ENCODE results near the gene CD27.
"Not testable (repeated sequence)": the region's sequence is repeated elsewhere in the genome, so short reads cannot be mapped to it uniquely, and the experiment has no call there.

Gene CD27

DNA sequence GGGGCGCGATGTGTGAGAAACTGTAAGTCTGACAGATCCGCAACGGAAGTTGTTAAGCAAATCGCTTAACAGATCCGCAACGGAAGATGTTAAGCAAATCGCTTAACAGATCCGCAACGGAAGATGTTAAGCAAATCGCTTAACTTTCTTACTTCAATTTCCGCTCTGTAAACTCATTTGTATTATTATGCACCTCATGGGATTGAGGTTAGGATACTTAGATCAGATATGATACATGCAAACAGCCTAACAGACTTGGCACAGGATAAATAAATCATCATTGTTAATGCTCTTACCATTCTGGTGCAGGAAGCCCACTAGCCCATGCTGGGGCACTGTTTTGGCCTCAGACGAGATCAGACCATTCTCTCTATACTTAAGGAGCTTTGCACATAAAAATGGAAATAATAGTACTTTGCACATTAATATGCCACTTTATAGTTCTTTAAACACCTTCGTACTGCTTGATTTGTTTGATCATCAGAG lies 49.5 kb downstream of the CD27 start:
- no peak for DNase-seq (ENCODE audit: extremely low spot score)
- ChIA-PET POLR2A (interaction anchor here (0.9 kb wide), 1 partner anchor 24 kb away, joined by 4 read pairs; the partner anchor contains the start of gene VAMP1), CTCF (interaction anchor here (0.7 to 2.4 kb wide), 7 partner anchors 12 to 70 kb away, joined by 4 to 6 read pairs (median 4); no protein-coding TSS in a partner anchor)
- TF ChIP-seq, protein P1, sequence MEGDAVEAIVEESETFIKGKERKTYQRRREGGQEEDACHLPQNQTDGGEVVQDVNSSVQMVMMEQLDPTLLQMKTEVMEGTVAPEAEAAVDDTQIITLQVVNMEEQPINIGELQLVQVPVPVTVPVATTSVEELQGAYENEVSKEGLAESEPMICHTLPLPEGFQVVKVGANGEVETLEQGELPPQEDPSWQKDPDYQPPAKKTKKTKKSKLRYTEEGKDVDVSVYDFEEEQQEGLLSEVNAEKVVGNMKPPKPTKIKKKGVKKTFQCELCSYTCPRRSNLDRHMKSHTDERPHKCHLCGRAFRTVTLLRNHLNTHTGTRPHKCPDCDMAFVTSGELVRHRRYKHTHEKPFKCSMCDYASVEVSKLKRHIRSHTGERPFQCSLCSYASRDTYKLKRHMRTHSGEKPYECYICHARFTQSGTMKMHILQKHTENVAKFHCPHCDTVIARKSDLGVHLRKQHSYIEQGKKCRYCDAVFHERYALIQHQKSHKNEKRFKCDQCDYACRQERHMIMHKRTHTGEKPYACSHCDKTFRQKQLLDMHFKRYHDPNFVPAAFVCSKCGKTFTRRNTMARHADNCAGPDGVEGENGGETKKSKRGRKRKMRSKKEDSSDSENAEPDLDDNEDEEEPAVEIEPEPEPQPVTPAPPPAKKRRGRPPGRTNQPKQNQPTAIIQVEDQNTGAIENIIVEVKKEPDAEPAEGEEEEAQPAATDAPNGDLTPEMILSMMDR (IDR thresholded peaks at IDR 0.05; ENCODE audit: control extremely low read depth, extremely low read depth, low read depth, missing control alignments), result no peak

DNA sequence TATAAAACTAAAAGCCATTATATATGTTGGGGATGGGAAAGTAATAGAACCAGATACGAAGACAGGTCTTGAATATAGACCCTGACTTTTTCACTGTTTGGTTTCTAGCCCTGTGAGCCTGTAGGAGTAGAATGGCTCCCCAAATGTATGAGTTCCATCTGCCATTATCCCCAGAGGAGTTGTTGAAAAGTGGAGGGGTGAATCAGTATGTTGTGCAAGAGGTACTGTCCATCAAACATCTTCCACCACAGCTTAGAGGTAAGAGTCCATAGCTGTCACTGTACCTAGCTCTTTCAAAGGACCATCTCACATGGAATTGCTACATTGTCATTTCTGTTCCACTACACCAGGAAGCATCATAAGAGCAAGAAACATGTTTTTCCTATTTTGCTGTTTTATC lies 50.2 kb downstream of the CD27 start:
- POLR2A ChIA-PET, result interaction anchor here (0.9 to 1.1 kb wide), 3 partner anchors 24 to 39 kb away, joined by 3 to 6 read pairs (median 4); partner anchors contain the start of gene VAMP1

DNA sequence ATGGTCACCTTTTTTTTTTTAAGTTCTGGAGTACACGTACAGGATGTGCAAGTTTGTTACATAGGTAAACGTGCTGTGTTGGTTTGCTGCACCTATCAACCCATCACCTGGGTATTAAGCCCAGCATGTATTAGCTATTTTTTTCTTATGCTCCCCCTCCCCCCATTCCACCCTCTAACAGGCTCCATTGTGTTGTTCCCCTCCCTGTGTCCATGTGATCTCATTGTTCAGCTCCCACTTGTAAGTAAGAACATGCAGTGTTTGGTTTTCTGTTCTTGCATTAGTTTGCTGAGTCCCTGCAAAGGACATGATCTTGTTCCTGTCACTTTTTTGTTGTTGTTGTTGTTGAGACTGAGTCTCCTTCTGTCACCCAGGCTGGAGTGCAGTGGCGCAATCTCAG lies 52.5 kb downstream of the CD27 start:
- DNase-seq (ENCODE audit: extremely low spot score); POLR2A ChIA-PET: not testable (repeated sequence)
- CTCF ChIA-PET, result interaction anchor here (0.8 to 1.4 kb wide), 7 partner anchors 9 to 73 kb away, joined by 3 to 4 read pairs (median 3); no protein-coding TSS in a partner anchor

More for the DNA sequence above, 50.2 kb downstream of the CD27 start:
- CTCF ChIA-PET, result interaction anchor here (0.7 to 2.4 kb wide), 7 partner anchors 11 to 71 kb away, joined by 4 to 6 read pairs (median 4); no protein-coding TSS in a partner anchor
- DNase-seq (ENCODE audit: extremely low spot score), result no peak
- TF ChIP-seq, protein P1 (IDR thresholded peaks at IDR 0.05; ENCODE audit: control extremely low read depth, extremely low read depth, low read depth, missing control alignments), result no peak

DNA sequence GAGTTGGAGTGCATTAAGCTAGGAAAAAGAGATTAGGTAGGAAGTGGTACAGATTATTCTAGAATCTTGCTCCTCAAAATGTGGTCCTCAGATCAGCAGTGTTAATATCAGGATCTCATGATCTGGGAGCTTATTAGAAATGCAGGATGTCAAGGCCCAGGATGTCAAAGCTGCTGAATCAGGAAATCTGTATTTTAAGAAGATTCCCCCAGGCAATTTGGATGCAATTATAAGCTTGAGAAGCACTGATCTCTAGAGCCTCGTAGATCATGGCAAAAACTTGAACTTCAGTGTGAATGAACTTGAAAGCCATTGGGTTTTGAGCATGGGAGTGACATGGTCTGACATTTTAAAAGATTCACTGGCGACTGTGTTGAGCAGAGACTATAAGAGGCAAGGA lies 55.7 kb downstream of the CD27 start:
- POLR2A ChIA-PET, result interaction anchor here (1.6 to 2.1 kb wide), 2 partner anchors 30 to 34 kb away, joined by 5 read pairs; partner anchors contain the start of gene VAMP1
- CTCF ChIA-PET, result interaction anchor here (1.0 to 1.4 kb wide), 7 partner anchors 12 to 76 kb away, joined by 3 to 6 read pairs (median 3); partner anchors contain the start of gene VAMP1
- TF ChIP-seq, protein P1 (IDR thresholded peaks at IDR 0.05; ENCODE audit: control extremely low read depth, extremely low read depth, low read depth, missing control alignments), result no peak
- DNase-seq (ENCODE audit: extremely low spot score), result no peak
